K562 (cell line): ENCODE data around the gene PRPS1L1. TPM values are rescaled to one million over a fixed set of nuclear protein-coding genes. Genes with fewer than 3 reads are reported as not detected.

Source experiments
- CREB1 ChIP-seq, 2 experiments: sonication (generic) in 1 of 2; formaldehyde crosslinking in 1 of 2; IDR thresholded peaks; 2 replicates each; pipeline versions ENCODE4 v1.6.1 to v1.8.0; 2012 to 2022; ENCODE audit warnings: inconsistent platforms in 1 of 2, mild to moderate bottlenecking in 1 of 2, missing genetic modification reagents in 1 of 2, moderate library complexity in 1 of 2
- E2F5 ChIP-seq: sonication (generic); formaldehyde crosslinking; IDR thresholded peaks from 2 replicates; pipeline ENCODE4 v1.8.0; 2022; ENCODE audit warnings: mild to moderate bottlenecking, missing genetic modification reagents
- EP300 ChIP-seq: IDR thresholded peaks from 2 replicates; pipeline ENCODE4 v1.6.1; 2012; ENCODE audit warnings: low read length, improper control_type of control experiment
- GTF2B ChIP-seq: IDR thresholded peaks from 2 replicates; pipeline ENCODE4 v1.6.1; 2011; ENCODE audit not compliant: insufficient read length; ENCODE audit errors: extremely low read depth
- HDAC2 ChIP-seq: fragments of 450-650 bp; IDR thresholded peaks from 2 replicates; pipeline ENCODE4 v1.6.1; 2016; ENCODE audit warnings: mild to moderate bottlenecking
- ILK ChIP-seq: fragments of 450-650 bp; IDR thresholded peaks from 2 replicates; pipeline ENCODE4 v1.6.1; 2016; ENCODE audit warnings: missing genetic modification characterization, low read depth, mild to moderate bottlenecking, missing compliant biosample characterization, moderate library complexity, borderline replicate concordance
- SAFB2 ChIP-seq: fragments of 200-400 bp; formaldehyde crosslinking; IDR thresholded peaks from 2 replicates; pipeline ENCODE4 v1.6.1; 2018; ENCODE audit warnings: borderline replicate concordance, low read length, low read depth, moderate library complexity; ENCODE audit not compliant: severe bottlenecking
- ZNF165 ChIP-seq: fragments of 250-450 bp; sonication (Bioruptor Pico); IDR thresholded peaks from 2 replicates; pipeline ENCODE4 v1.4.0; 2020; ENCODE audit warnings: borderline replicate concordance
- ZNF239 ChIP-seq: fragments of 250-450 bp; sonication (Bioruptor Pico); IDR thresholded peaks from 2 replicates; pipeline ENCODE4 v1.4.0; 2020; ENCODE audit warnings: mild to moderate bottlenecking
- ZNF764 ChIP-seq: fragments of 250-450 bp; sonication (Bioruptor Pico); IDR thresholded peaks from 2 replicates; pipeline ENCODE4 v1.4.0; 2020; ENCODE audit warnings: low read depth, mild to moderate bottlenecking, moderate library complexity
- polyA plus RNA-seq, 8 experiments: library from polyadenylated mRNA; depleted of rRNA in 4 of 8; stranded (reverse) in 5 of 8; unstranded in 3 of 8; fragments of >200 nt; fragmentation: Nextera tagmentation in 2 of 8; fragmentation: Illumina TruSeq in 1 of 8; extraction: Ambion mirVana in 2 of 8; extraction: Trizol in 1 of 8; gene quantifications; 2 replicates each; pipeline versions ENCODE4 v1.2.1 to v1.2.3, GENCODE V29; 2011 to 2014; ENCODE audit warnings: inconsistent platforms in 1 of 8, missing spikeins in 1 of 8
- total RNA-seq, 7 experiments: library from RNA; depleted of rRNA in 6 of 7; stranded (reverse); fragments of >200 nt in 6 of 7; fragmentation: Illumina TruSeq in 2 of 7; extraction: Trizol in 2 of 7; gene quantifications; 2 replicates each; pipeline versions ENCODE4 v1.2.1 to v1.2.3, GENCODE V29; 2011 to 2021; ENCODE audit warnings: low replicate concordance in 1 of 7

The PRPS1L1 gene
- total and polyA plus RNA-seq, 9 of the 15 experiments (the other 6 are each of a cell fraction or from before 2014, with no cell fraction given): 0.07 to 0.10 (median 0.08) TPM; not detected in 6

- TF ChIP-seq HDAC2 (no peak), SAFB2 (no peak), CREB1 (IDR thresholded peaks at IDR 0.05) (no peak), CREB1 (CRISPR knock-in tag; IDR thresholded peaks at IDR 0.05) (no peak), ILK (tag) (no peak), ZNF165 (no peak), GTF2B (no peak), ZNF239 (no peak), E2F5 (CRISPR knock-in tag) (no peak), EP300 (no peak), ZNF764 (CRISPR knock-in tag) (no peak)
Observed at GRCh38 chr7:18053941-18054340, 26.3 kb upstream of the PRPS1L1 start (continued).
